HG02981 (cell line): ENCODE results near the gene BET1L.
"Not testable (repeated sequence)": the region's sequence is repeated elsewhere in the genome, so short reads cannot be mapped to it uniquely, and the experiment has no call there.

Experiments used
- ATAC-seq: cut with Tn5 transposase; IDR thresholded peaks from one replicate; pipeline ENCODE4 v1.9.1; 2021; ENCODE audit warnings: mild to moderate bottlenecking, moderate library complexity; ENCODE audit not compliant: unreplicated experiment

The BET1L gene

GRCh38 chr11:197741-198235, 9.4 kb downstream of the BET1L start:
- ATAC-seq: no peak

GRCh38 chr11:196786-197731, 10.1 kb downstream of the BET1L start:
- ATAC-seq: no peak

- ATAC-seq: not testable (repeated sequence)
Measured at GRCh38 chr11:193481-193880, 13.7 kb downstream of the BET1L start.

- not testable (repeated sequence) for ATAC-seq
Measured at GRCh38 chr11:192674-193128, 14.5 kb downstream of the BET1L start, which contains the start of gene SCGB1C1. TSS of gene SCGB1C1 (plus strand) at chr11:193078. CDS start at chr11:193100, 22 bp downstream.

GRCh38 chr11:191490-192478, 15.4 kb downstream of the BET1L start:
- ATAC-seq: not testable (repeated sequence)

GRCh38 chr11:190546-190945, 16.7 kb downstream of the BET1L start:
- ATAC-seq: not testable (repeated sequence)

GRCh38 chr11:189843-190311, 17.3 kb downstream of the BET1L start:
- ATAC-seq: peak; percentile 78

GRCh38 chr11:189200-189783, 17.9 kb downstream of the BET1L start:
- not testable (repeated sequence) for ATAC-seq

- not testable (repeated sequence) for ATAC-seq
Measured at GRCh38 chr11:180242-180641, 27.0 kb downstream of the BET1L start.
